GM12801 (cell line): Measurements from ENCODE around the gene FKBP1A.

Source experiments
- CTCF ChIP-seq: IDR thresholded peaks from one replicate; pipeline ENCODE4 v1.5.1; 2011; ENCODE audit warnings: control low read depth; ENCODE audit not compliant: insufficient read length; ENCODE audit errors: extremely low read depth

Gene FKBP1A

GRCh38 chr20:1435337-1435699 is 42.5 kb upstream of the FKBP1A start:
- no peak for TF ChIP-seq CTCF

- no peak for TF ChIP-seq CTCF
Measured at GRCh38 chr20:1434571-1435336, 41.9 kb upstream of the FKBP1A start.

- no peak for TF ChIP-seq CTCF
Measured at GRCh38 chr20:1431158-1431557, 38.3 kb upstream of the FKBP1A start.

- no peak for TF ChIP-seq CTCF
Measured at GRCh38 chr20:1430004-1430451, 37.2 kb upstream of the FKBP1A start.

- TF ChIP-seq CTCF = no peak
Measured at GRCh38 chr20:1429143-1429728, 36.4 kb upstream of the FKBP1A start.

- TF ChIP-seq CTCF = no peak
Measured at GRCh38 chr20:1427457-1428054, 34.7 kb upstream of the FKBP1A start.

- no peak for TF ChIP-seq CTCF
Measured at GRCh38 chr20:1426231-1426849, 33.5 kb upstream of the FKBP1A start.
